CD4-positive, alpha-beta T cell treated with Interleukin-6 at 100 ng/mL for 8 hours (primary cell): ENCODE data around the gene C13orf46.
"Not testable (repeated sequence)": the region's sequence is repeated elsewhere in the genome, so short reads cannot be mapped to it uniquely, and the experiment has no call there.

Source experiments
- DNase-seq: peaks from one replicate; pipeline ENCODE4 v3.0.0-alpha.2; 2020; ENCODE audit warnings: mixed read lengths, low spot score

Gene C13orf46

DNA sequence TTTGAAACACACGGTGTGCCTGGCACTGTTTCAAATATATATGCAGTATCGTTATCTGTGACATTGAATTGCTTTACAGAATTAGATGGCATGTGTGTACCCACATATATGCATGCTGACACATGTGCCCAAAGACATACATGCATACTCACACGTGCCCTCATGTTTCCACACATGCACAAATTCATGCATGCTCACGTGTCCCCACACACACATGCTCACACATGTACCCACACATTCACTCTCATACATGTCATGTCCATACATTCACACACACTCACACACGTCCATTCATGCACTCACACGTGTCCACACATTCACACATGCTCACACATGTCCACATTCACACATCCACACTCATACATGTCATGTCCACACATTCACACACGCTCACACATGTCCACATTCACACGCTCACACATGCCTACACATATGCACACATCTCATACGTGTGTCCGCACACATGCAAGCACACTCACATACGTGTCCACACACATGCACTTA is 17.9 kb upstream of the C13orf46 start:
- DNase-seq = no peak

GRCh38 chr13:113991191-113991669 is 17.4 kb upstream of the C13orf46 start:
- DNase-seq = no peak

- no peak for DNase-seq
Observed at GRCh38 chr13:113990321-113990837, 16.5 kb upstream of the C13orf46 start.

DNA sequence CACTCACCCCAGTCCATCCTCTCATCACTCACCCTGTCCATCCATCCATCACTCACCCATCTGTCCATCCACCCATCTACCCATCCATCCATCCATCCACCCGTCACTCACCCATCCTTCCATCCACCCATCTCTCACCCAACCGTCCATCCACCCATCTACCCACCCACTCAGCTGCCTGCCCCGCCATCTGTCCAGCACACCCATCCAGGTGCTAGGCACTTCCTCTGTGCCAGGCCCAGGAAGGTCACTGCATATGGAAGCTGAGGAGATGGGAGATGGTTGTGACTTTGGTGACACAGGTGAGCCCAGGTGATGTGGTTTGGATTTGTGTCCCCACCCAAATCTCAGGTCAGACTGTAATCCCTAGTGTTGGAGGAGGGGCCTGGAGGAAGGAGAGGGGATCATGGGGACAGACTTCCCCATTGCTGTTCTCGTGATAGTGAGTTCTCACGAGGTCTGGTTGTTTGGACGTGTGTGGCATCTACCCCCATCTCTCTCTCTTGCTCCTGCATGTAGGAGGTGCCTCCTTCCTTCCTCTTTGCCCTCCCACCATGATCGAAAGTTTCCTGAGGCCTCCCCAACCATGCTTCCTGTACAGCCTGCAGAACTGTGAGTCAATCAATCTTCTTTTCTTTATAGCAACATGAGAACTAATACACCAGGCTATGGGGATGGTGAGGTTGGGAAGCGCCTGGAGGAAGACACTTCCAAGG is 15.9 kb upstream of the C13orf46 start:
- no peak for DNase-seq

DNA sequence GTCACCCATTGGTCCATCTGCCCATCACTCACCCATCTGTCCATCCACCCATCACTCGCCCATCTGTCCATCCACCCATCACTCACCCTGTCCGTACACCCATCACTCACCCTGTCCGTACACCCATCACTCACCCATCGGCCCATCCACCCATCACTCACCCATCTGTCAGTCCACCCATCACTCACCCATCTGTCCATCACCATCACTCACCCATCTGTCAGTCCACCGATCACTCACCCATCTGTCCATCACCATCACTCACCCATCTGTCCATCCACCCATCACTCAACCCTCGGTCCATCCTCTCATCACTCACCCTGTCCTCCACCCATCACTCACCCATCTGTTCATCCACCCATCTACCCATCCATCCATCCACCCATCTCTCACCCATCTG is 15.0 kb upstream of the C13orf46 start:
- DNase-seq = not testable (repeated sequence)

DNA sequence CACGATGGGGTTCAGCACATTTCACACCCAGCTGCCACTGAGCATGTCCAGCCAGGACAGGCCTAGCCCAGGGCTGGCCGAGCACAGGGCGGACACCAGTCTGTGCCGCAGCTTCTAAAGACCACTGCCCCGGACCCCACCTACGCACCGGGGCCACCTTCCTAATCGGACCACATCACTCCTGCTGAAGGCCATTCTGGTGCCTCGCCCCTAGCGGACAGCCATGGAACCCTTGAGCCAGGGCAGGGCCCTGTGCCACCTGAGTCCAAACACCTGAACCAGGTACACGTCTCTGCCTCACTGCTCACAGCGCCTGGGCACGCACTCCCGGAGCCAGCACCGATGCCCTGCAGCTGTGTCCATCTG is 8.4 kb upstream of the C13orf46 start:
- DNase-seq = no peak

DNA sequence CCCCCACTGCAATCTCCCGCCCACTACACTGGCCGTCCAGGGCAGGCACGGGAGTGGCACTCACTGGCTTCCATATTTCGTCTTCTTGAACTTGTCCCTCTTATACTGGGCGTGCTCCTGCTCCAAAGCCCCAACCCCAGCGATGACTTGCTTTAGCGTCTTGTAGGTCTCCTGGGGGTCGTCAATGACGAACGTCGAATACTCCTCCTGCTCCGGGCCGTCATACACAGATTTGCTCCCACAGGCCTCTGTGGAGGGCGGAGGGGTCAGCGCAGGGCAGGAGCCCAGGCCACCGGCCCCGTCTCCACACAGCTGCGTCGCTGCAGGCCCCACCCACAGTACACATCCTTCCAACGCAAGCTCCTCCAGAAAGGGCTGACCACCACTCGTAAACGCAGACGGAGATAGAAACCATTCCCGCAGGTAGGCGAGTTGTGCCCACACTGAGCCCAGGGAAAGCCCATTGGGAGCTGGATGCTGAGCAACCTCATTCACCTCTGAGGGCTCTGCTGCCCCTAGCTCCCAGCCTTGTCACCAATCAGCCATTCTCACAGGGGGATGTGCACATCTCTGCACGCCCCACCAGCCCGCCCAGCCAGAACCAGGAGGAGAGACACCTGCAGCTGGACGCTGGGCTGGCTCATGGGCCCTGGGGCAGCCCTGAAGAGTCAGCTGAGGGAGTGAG is 7.9 kb upstream of the C13orf46 start:
- DNase-seq = no peak

- DNase-seq = no peak
Observed at GRCh38 chr13:113981194-113981605, 7.3 kb upstream of the C13orf46 start.

DNA sequence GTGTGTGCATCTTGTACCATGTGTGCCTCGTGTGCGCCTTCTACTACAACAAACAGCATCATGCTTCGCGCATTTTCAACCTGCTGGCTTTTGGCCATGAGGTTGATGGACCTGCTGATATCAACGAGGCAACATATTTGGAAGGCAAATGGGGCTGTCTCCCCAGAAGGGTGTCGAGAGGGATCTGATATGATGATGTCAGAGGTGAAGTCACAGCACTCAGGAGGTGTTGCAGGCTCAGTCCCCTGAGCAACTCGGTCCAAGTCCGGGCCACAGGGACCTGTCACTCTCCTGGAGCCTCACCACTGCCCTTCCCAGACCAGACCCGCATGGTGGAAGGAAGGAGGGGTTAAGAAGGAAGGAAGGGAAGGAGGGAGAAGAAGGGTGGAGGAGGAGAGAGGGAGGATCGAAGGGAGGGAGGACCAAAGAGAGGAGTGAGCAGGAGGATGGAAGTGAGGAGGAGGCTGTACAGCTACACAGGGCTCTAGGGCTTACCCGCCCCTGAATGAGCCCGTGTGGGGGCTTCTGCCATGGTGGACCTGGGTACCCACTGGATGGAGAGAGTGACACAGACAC is 6.7 kb upstream of the C13orf46 start:
- DNase-seq = no peak

GRCh38 chr13:113979791-113980471 is 6.1 kb upstream of the C13orf46 start:
- DNase-seq = no peak

GRCh38 chr13:113978741-113979481 is 5.0 kb upstream of the C13orf46 start:
- no peak for DNase-seq

GRCh38 chr13:113977976-113978375 is 4.1 kb upstream of the C13orf46 start:
- no peak for DNase-seq

DNA sequence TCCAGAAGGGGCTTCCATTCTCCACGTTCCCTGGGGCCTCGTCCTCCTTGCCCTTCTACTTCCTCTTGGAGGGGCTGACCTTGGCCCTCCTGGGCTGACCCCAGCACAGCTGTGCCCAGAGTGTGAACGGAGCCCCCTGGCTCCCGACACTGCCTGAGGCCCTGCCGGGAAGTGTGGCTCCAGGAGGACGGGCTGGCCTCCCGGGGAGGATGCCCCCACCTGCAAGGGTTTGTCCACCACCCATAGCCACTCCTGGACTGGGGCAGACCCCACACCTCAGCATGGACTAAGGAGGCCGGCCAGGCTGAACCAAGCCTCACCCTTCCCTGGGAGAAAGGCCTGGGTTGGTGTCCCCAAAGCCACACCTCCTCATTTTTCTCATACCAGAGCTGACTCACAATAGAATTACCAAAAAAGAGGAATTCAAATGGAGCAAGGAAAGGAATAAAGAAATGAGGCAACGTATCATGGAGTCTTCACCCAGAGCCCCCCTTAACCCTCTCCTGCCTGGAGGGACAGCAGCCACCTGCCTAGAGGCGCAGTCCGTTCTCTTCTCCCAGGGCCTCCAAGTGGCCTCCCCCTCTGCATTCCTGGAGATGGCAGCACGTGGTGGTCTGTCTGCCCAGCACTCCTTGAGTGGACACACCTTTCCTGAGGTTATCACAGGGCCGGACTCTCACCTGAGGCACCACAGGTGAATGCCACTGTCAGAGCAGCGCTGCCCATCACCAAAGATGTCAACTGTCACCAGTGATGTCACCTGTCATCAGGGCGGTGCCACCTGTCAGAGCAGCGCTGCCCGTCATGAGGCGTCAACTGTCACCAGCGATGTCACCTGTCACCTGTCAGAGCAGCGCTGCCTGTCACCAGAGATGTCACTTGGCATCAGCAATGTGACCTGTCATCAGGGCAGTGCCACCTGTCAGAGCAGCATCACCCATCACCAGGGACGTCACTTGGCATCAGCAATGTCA is 3.1 kb upstream of the C13orf46 start:
- DNase-seq = no peak

GRCh38 chr13:113975416-113975815 is 1.5 kb upstream of the C13orf46 start:
- DNase-seq = no peak

DNA sequence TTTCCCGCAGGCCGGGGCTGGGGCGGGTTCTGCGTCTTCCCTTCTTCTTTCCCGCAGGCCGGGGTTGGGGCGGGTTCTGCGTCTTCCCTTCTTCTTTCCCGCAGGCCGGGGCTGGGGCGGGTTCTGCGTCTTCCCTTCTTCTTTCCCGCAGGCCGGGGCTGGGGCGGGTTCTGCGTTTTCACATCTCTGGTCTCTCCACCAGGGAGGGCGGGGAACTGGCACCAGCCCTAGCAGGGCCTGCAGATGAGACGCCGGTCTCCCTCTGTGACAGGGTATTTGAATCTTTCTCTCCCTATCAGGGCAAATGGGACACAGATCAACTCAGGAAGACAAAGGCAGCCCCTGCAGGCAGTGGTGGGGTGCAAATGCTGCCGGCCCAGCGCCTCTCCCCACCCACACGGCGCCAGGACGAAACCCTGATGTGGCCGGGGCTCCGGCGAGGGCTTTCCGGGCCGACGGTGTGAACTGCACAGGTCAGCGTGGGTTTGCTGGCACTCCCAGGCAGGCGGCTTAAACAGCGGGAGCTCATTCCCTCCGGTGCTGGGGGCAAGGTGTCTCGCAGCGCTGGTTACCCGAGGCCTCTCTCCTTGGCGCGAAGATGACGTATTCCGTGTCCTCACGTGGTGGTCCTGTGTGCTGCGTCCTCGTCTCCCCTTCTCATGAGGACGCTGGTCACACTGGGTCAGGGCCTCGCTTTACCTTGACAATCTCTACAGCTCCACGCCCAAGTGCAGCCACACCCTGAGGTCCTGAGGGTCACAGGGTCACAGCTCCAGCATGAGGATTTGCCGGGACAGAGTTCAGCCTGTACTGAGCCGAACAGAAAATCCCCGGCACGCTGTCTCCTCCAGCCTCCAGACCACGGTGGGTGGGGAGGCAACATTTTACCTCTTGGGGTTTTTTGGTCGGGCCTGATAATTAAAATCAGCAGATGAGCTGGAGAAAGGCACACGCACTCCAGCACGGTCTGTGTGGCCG is 717 bp upstream of the C13orf46 start:
- DNase-seq = no peak

- DNase-seq = no peak
Observed at GRCh38 chr13:113972451-113973217, 1.2 kb downstream of the C13orf46 start.

DNA sequence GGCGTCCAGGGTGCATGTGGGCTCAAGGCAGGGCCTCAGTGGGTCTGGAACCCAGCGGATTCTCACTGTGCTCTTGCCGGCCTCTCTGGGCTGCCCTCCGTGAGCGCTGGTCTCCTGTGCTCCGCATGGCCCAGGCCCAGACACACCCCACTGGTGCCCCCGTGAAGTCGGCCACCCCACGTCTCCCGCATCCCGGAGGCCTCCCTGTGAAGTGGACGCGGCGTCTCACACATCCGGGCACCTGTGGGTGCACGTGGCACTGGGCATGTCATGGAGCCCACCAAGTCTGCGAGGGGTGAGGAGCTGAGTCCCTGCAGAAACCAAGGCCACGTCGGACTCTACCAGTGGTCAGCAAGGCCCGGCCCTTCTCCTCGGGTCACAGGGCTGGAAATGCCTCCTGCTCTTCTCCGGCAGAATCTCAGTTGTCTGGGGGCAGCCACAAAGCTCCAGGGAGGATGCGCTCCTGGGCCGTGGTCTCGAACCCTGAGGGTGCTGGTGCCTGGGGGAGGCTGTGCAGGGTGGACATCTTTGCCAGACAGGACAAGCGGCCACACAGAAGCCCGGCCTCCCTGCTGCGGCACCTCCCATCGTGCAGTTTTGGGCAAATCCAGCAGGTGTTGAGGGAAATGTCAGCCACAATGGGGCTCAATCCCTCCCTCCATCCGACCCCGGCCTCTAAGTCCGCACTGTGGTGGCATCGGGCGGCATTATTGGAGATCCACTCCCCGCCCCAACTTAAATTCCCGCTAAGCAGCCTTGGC is 2.2 kb downstream of the C13orf46 start:
- no peak for DNase-seq
